ENCODE measurements around the gene NUCKS1. TPM values are rescaled to one million over a fixed set of nuclear protein-coding genes. Genes with fewer than 3 reads are reported as not detected.

NUCKS1 gene
- total RNA-seq, 2 experiments from 2014 or later, result 80.6 to 84.7 TPM

- Histone ChIP-seq H3K4me3 (ENCODE audit: low read length) (no peak overlapping the region), H3K4me1 (ENCODE audit: insufficient read depth, low read length) (no peaks in the 10 kb centered on the region), H3K27ac (ENCODE audit: low read depth in 1 of 2, low read length in 2 of 2) (no peak overlapping the region), H3K36me3 (ENCODE audit: insufficient read depth, low read length) (peaks cover 30% of the 10 kb centered on the region), H3K9me3 (ENCODE audit: control insufficient read depth in 1 of 2, insufficient read depth in 1 of 2, low read length in 2 of 2) (no peaks in the 10 kb centered on the region), H3K27me3 (ENCODE audit: control insufficient read depth in 1 of 2, insufficient read depth in 2 of 2, low read length in 2 of 2) (no peaks in the 10 kb centered on the region)
- TF ChIP-seq CTCF (IDR thresholded peaks at IDR 0.05), result no peak
- H3K27ac Mint-ChIP-seq, result no peak overlapping the region
- ATAC-seq (ENCODE audit: poor library complexity) (no peak), DNase-seq (no peak)
- no peaks in the 10 kb centered on the region for H3K9me3 Mint-ChIP-seq
- H3K36me3 Mint-ChIP-seq (ENCODE audit: low read depth), result peaks cover 34% of the 10 kb centered on the region
- ChIA-PET POLR2A (interaction anchor here (2.8 kb wide), 1 partner anchor 10 kb away, joined by 12 read pairs; the partner anchor contains the start of gene RAB29), CTCF (interaction anchor here (1.0 kb wide), 1 partner anchor 10 kb away, joined by 3 read pairs; no protein-coding TSS in a partner anchor)
- no peaks in the 10 kb centered on the region for H3K27me3 Mint-ChIP-seq
- no peak overlapping the region for H3K4me3 Mint-ChIP-seq
- H3K4me1 Mint-ChIP-seq (ENCODE audit: low read depth), result peaks cover under 1% of the 10 kb centered on the region
- intact Hi-C loops (cut with DNase I, micrococcal nuclease), result no loop called here
Observed at GRCh38 chr1:205764578-205764977, 14.6 kb upstream of the NUCKS1 start.

GRCh38 chr1:205763980-205764379, 14.0 kb upstream of the NUCKS1 start:
- Mint-ChIP-seq H3K27me3 (no peaks in the 10 kb centered on the region), H3K27ac (no peak overlapping the region), H3K4me1 (ENCODE audit: low read depth) (no peaks in the 10 kb centered on the region), H3K9me3 (no peaks in the 10 kb centered on the region), H3K4me3 (no peak overlapping the region), H3K36me3 (ENCODE audit: low read depth) (peaks cover 28% of the 10 kb centered on the region)
- Histone ChIP-seq H3K36me3 (ENCODE audit: insufficient read depth, low read length) (peaks cover 25% of the 10 kb centered on the region), H3K9me3 (ENCODE audit: control insufficient read depth in 1 of 2, insufficient read depth in 1 of 2, low read length in 2 of 2) (no peaks in the 10 kb centered on the region), H3K4me1 (ENCODE audit: insufficient read depth, low read length) (no peaks in the 10 kb centered on the region), H3K4me3 (ENCODE audit: low read length) (no peak overlapping the region), H3K27ac (ENCODE audit: low read depth in 1 of 2, low read length in 2 of 2) (no peak overlapping the region), H3K27me3 (ENCODE audit: control insufficient read depth in 1 of 2, insufficient read depth in 2 of 2, low read length in 2 of 2) (no peaks in the 10 kb centered on the region)
- no peak for ATAC-seq (ENCODE audit: poor library complexity)
- ChIA-PET POLR2A (interaction anchor here (0.7 to 1.0 kb wide), 2 partner anchors 15 to 40 kb away, joined by 3 read pairs; no protein-coding TSS in a partner anchor), CTCF (interaction anchor here (1.0 kb wide), 1 partner anchor 9 kb away, joined by 3 read pairs; no protein-coding TSS in a partner anchor)
- intact Hi-C loops (cut with DNase I, micrococcal nuclease), result no loop called here
- DNase-seq, result no peak
- no peak for TF ChIP-seq CTCF (IDR thresholded peaks at IDR 0.05)

GRCh38 chr1:205760606-205761005, 10.6 kb upstream of the NUCKS1 start:
- Histone ChIP-seq H3K27ac (ENCODE audit: low read depth in 1 of 2, low read length in 2 of 2) (no peak overlapping the region), H3K27me3 (ENCODE audit: control insufficient read depth in 1 of 2, insufficient read depth in 2 of 2, low read length in 2 of 2) (no peaks in the 10 kb centered on the region), H3K36me3 (ENCODE audit: insufficient read depth, low read length) (peaks cover 6% of the 10 kb centered on the region), H3K4me1 (ENCODE audit: insufficient read depth, low read length) (no peaks in the 10 kb centered on the region), H3K9me3 (ENCODE audit: control insufficient read depth in 1 of 2, insufficient read depth in 1 of 2, low read length in 2 of 2) (no peaks in the 10 kb centered on the region), H3K4me3 (ENCODE audit: low read length) (no peak overlapping the region)
- no peaks in the 10 kb centered on the region for H3K9me3 Mint-ChIP-seq
- ATAC-seq (ENCODE audit: poor library complexity), result no peak
- DNase-seq, result no peak
- CTCF ChIA-PET, result no interaction called here
- TF ChIP-seq CTCF (IDR thresholded peaks at IDR 0.05), result no peak
- H3K4me3 Mint-ChIP-seq, result no peak overlapping the region
- no peaks in the 10 kb centered on the region for H3K27me3 Mint-ChIP-seq
- peaks cover 10% of the 10 kb centered on the region for H3K36me3 Mint-ChIP-seq (ENCODE audit: low read depth)
- no peaks in the 10 kb centered on the region for H3K4me1 Mint-ChIP-seq (ENCODE audit: low read depth)
- POLR2A ChIA-PET, result interaction anchor here (0.8 to 2.2 kb wide), 2 partner anchors 12 to 14 kb away, joined by 3 to 9 read pairs; partner anchors contain the start of gene NUCKS1
- no peak overlapping the region for H3K27ac Mint-ChIP-seq
- intact Hi-C loops (cut with DNase I, micrococcal nuclease), result no loop called here

Measured in CD4-positive, alpha-beta T cell (primary cell).